ENCODE measurements around the gene CHCHD3.

DNA sequence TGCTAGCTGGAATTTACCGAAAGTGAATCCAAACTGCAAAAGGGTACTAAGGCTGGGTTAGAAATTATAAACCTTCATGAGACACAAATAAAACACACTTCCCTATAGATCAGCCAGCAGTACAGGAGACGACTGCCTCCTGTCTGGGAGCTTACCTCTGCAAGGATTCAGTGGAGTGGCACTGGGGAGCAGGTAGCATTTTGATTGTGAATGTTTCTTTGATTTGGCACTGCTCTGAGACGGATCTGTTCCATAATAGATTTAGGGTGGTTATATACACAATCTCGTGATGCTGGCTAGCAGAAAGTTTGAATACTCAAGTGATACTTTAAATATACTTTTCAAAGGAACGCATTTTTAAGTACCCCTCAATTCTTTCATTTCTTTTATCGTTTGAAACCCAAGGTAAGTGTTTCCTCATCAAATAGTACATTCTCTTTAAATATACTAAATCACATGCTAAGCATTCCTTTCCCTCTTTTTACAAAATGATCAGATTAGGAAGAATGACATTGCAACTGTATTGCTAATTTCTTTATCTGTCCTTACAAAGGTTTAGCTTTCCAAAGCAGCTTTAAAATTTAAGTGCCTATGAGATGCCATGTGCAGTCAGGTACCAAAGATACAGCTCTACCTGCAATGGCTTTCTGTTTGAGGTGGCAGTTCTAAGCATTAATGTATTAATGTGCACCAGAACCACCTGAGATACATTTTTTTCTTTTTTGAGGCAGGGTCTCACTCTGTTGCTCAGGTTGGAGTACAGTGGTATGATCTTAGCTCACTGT, 20.6 kb upstream of the CHCHD3 start:
- TF ChIP-seq, protein P1, sequence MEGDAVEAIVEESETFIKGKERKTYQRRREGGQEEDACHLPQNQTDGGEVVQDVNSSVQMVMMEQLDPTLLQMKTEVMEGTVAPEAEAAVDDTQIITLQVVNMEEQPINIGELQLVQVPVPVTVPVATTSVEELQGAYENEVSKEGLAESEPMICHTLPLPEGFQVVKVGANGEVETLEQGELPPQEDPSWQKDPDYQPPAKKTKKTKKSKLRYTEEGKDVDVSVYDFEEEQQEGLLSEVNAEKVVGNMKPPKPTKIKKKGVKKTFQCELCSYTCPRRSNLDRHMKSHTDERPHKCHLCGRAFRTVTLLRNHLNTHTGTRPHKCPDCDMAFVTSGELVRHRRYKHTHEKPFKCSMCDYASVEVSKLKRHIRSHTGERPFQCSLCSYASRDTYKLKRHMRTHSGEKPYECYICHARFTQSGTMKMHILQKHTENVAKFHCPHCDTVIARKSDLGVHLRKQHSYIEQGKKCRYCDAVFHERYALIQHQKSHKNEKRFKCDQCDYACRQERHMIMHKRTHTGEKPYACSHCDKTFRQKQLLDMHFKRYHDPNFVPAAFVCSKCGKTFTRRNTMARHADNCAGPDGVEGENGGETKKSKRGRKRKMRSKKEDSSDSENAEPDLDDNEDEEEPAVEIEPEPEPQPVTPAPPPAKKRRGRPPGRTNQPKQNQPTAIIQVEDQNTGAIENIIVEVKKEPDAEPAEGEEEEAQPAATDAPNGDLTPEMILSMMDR (conservative IDR thresholded peaks at IDR 0.05 in 1 of 2, IDR thresholded peaks at IDR 0.05 in 1 of 2; ENCODE audit: extremely low read depth in 1 of 2, insufficient read depth in 1 of 2, low read depth in 1 of 2, low read length in 2 of 2): no peak
- no peak for TF ChIP-seq EZH2 (IDR thresholded peaks at IDR 0.05; ENCODE audit: borderline replicate concordance, low read length)
